ENCODE measurements around the gene LKAAEAR1.
"Not testable (repeated sequence)": the region's sequence is repeated elsewhere in the genome, so short reads cannot be mapped to it uniquely, and the experiment has no call there.

GRCh38 chr20:64117432-64117777, 33.2 kb upstream of the LKAAEAR1 start:
- not testable (repeated sequence) for TF ChIP-seq JUNB (CRISPR knock-in tag; conservative IDR thresholded peaks at IDR 0.05); TEAD1 (CRISPR knock-in tag; IDR thresholded peaks at IDR 0.05); BDP1 (IDR thresholded peaks at IDR 0.05; ENCODE audit: insufficient read depth, insufficient read length); CHCHD3 (CRISPR knock-in tag; IDR thresholded peaks at IDR 0.05); CEBPB (tag; IDR thresholded peaks at IDR 0.05); KLF10 (CRISPR knock-in tag; IDR thresholded peaks at IDR 0.05); CBFA2T3 (IDR thresholded peaks at IDR 0.05); HDAC8 (tag; IDR thresholded peaks at IDR 0.05)

All from K562 (cell line).